Measurements from ENCODE around the gene CRTC1.
A peak's percentile ranks its signal among the peaks of the same experiment; 100 is the strongest.

Gene CRTC1

DNA sequence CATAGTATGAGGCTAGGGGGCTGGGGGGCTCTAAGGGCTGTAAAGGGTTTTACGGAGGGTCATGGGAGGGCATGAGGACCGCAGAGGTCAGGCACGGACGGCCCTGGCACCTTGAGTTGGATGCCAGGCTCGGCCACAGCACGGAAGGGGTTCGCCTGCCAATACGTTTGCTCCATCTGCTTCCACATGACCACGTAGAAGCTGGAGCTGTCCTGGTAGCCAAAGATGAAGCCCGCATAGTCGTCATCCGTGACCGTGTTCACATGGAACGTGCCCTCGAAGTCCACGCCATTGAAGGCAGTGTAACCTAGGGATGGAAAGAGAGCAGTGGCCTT lies 101.3 kb downstream of the CRTC1 start:
- Histone ChIP-seq H3K4me3 (ENCODE audit: low read length) (no peak overlapping the region), H3K4me2 (ENCODE audit: low read length) (no peak overlapping the region), H3K27ac (ENCODE audit: low read depth, low read length) (no peak overlapping the region), H3K9me3 (ENCODE audit: control insufficient read depth, insufficient read depth, low read length) (no peaks in the 10 kb centered on the region), H3K36me3 (ENCODE audit: control insufficient read depth, low read length) (no peaks in the 10 kb centered on the region), H3F3A (ENCODE audit: control insufficient read depth, insufficient read depth) (0 out of 2 replicates have a peak, but pooled peaks cover 3% of the 10 kb centered on the region), H3K27me3 (ENCODE audit: control insufficient read depth, low read length) (peaks cover 11% of the 10 kb centered on the region), H3K4me1 (ENCODE audit: control insufficient read depth, low read length) (peaks cover 10% of the 10 kb centered on the region), H3K79me2 (ENCODE audit: control insufficient read depth, low read length) (no peaks in the 10 kb centered on the region), H3K9me2 (replicated peaks; ENCODE audit: control insufficient read depth, low read length) (no peaks in the 10 kb centered on the region), H4K20me1 (ENCODE audit: control insufficient read depth, insufficient read depth, low read depth, low read length) (no peaks in the 10 kb centered on the region)
- TF ChIP-seq EZH2phosphoT487 (IDR thresholded peaks at IDR 0.05; ENCODE audit: borderline replicate concordance, low read length): no peak
- TF ChIP-seq, protein P1, sequence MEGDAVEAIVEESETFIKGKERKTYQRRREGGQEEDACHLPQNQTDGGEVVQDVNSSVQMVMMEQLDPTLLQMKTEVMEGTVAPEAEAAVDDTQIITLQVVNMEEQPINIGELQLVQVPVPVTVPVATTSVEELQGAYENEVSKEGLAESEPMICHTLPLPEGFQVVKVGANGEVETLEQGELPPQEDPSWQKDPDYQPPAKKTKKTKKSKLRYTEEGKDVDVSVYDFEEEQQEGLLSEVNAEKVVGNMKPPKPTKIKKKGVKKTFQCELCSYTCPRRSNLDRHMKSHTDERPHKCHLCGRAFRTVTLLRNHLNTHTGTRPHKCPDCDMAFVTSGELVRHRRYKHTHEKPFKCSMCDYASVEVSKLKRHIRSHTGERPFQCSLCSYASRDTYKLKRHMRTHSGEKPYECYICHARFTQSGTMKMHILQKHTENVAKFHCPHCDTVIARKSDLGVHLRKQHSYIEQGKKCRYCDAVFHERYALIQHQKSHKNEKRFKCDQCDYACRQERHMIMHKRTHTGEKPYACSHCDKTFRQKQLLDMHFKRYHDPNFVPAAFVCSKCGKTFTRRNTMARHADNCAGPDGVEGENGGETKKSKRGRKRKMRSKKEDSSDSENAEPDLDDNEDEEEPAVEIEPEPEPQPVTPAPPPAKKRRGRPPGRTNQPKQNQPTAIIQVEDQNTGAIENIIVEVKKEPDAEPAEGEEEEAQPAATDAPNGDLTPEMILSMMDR (IDR thresholded peaks at IDR 0.05; ENCODE audit: low read depth, low read length, poor library complexity, severe bottlenecking): no peak

DNA sequence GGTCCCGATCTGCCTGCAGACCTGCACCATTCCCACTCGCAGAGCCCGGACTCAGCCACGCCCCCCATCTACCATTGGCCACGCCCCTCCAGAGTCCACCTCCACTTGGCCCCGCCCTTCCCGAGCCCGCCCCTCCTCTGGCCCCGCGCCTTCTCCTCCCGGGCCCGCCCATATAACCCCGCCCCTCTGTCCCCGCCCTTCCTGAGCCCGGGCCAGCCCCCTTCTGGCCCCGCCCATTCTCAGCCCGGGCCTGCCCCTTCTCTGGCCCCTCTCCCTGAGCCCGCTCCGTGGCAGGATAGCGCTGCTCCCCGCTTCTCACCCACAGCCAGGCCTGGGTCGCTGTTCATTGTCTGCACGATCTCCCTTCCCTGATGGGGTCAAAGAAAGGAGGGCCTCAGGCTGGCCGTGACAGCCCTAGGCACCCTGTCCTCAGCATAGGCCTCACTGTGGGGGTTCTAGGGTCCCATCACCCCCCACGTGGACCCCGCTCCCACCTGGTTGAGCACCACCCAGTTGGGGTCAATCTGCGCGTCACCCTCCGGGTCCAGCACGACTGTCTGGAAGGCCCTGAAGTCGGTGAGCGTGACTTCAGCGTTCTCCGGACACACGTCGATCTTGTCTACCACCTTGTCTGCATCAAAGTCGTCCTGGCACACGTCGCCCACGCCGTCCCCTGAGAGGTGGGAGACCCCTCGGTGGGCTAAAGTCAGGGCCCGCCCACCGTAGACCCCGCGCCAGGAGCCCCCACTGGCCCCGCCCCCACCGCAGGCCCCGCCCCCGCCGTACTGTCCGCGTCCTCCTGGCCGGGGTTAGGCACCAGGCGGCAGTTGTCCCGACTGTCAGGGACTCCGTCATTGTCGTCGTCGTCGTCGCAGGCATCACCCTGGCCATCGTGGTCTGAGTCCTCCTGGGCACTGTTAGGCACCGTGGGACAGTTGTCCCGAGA lies 102.0 kb downstream of the CRTC1 start:
- no peaks in the 10 kb centered on the region for H3K9me2 ChIP-seq (replicated peaks; ENCODE audit: control insufficient read depth, low read length)
- H3F3A ChIP-seq (ENCODE audit: control insufficient read depth, insufficient read depth): 0 out of 2 replicates have a peak, but pooled peaks cover 3% of the 10 kb centered on the region
- peaks cover 15% of the 10 kb centered on the region for H3K4me1 ChIP-seq (ENCODE audit: control insufficient read depth, low read length)
- no peak overlapping the region for H3K4me3 ChIP-seq (ENCODE audit: low read length)
- no peak overlapping the region for H3K27ac ChIP-seq (ENCODE audit: low read depth, low read length)
- H3K4me2 ChIP-seq (ENCODE audit: low read length): peak overlapping the region; percentile 55
- H4K20me1 ChIP-seq (ENCODE audit: control insufficient read depth, insufficient read depth, low read depth, low read length): no peaks in the 10 kb centered on the region
- TF ChIP-seq EZH2phosphoT487 (IDR thresholded peaks at IDR 0.05; ENCODE audit: borderline replicate concordance, low read length): no peak
- TF ChIP-seq, protein P1 (IDR thresholded peaks at IDR 0.05; ENCODE audit: low read depth, low read length, poor library complexity, severe bottlenecking): no peak
- no peaks in the 10 kb centered on the region for H3K36me3 ChIP-seq (ENCODE audit: control insufficient read depth, low read length)
- peaks cover 17% of the 10 kb centered on the region for H3K27me3 ChIP-seq (ENCODE audit: control insufficient read depth, low read length)
- no peaks in the 10 kb centered on the region for H3K9me3 ChIP-seq (ENCODE audit: control insufficient read depth, insufficient read depth, low read length)
- H3K79me2 ChIP-seq (ENCODE audit: control insufficient read depth, low read length): no peaks in the 10 kb centered on the region

DNA sequence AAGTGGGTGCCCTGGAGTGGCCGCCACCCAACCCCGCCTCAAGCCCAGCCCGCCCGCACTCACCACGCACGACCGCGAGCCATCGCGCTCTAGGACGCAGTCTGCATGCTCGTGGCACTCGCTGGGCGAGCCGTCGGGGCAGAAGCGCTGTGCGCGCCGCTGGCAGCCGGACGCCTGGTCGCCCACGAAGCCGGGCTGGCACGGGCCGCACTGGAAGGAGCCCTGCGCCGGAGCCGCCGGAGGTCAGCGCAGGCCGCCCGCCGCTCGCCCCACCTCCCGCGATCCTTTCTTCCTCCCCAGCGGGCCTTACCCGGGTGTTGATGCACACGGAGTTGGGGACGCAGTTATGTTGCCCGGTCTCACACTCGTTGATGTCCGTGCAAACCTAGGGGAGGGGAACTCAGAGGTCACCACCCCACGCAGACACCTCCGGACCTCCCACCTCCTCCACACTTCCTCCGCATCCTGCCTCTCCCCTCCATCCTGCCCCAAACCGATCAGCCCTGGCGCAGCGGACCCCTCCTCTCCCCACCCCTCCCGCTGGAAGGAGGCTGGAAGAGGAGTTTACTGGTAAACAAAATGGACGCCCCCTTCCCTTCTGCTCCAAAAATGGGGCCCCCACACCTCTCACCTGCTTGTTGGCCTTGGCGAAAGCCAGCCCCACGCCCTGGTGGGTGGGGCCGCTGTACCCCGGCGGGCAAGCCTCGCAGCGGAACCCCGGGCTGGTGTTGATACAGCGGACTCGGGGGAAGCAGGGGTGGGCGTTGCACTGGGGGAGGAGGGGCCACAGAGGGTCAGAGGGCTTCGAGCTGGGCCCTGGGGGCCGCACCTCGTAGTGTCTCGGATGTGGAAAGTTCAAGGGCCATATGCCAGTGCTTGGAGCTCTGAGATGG lies 105.3 kb downstream of the CRTC1 start:
- no peaks in the 10 kb centered on the region for H3K79me2 ChIP-seq (ENCODE audit: control insufficient read depth, low read length)
- no peaks in the 10 kb centered on the region for H3K9me2 ChIP-seq (replicated peaks; ENCODE audit: control insufficient read depth, low read length)
- H3K27ac ChIP-seq (ENCODE audit: low read depth, low read length): no peak overlapping the region
- no peaks in the 10 kb centered on the region for H3K9me3 ChIP-seq (ENCODE audit: control insufficient read depth, insufficient read depth, low read length)
- H3F3A ChIP-seq (ENCODE audit: control insufficient read depth, insufficient read depth): 0 out of 2 replicates have a peak, but pooled peaks cover 3% of the 10 kb centered on the region
- no peak for TF ChIP-seq EZH2phosphoT487 (IDR thresholded peaks at IDR 0.05; ENCODE audit: borderline replicate concordance, low read length)
- TF ChIP-seq, protein P1 (IDR thresholded peaks at IDR 0.05; ENCODE audit: low read depth, low read length, poor library complexity, severe bottlenecking): no peak
- no peaks in the 10 kb centered on the region for H3K36me3 ChIP-seq (ENCODE audit: control insufficient read depth, low read length)
- H3K4me3 ChIP-seq (ENCODE audit: low read length): no peak overlapping the region
- no peak overlapping the region for H3K4me2 ChIP-seq (ENCODE audit: low read length)
- peaks cover 15% of the 10 kb centered on the region for H3K4me1 ChIP-seq (ENCODE audit: control insufficient read depth, low read length)
- H3K27me3 ChIP-seq (ENCODE audit: control insufficient read depth, low read length): peaks cover 45% of the 10 kb centered on the region
- H4K20me1 ChIP-seq (ENCODE audit: control insufficient read depth, insufficient read depth, low read depth, low read length): no peaks in the 10 kb centered on the region

Measured in DOHH2 (cell line).